Embryonic facial prominence (tissue), 1 donor: ENCODE measurements around the gene RASAL1.
A peak's percentile ranks its signal among the peaks of the same experiment; 100 is the strongest.

Experiments
- DNase-seq: peaks from one replicate; pipeline ENCODE4 v3.0.0-alpha.2; 2016; ENCODE audit errors: extremely low spot score

The RASAL1 gene

GRCh38 chr12:113135178-113136127 is at the start of gene RASAL1:
RASAL1 (minus strand) TSS chr12:113135761; CDS start chr12:113135462, 299 bp downstream.
- DNase-seq, result no peak

GRCh38 chr12:113184900-113185179 is 49.3 kb upstream of the RASAL1 start:
- peak; percentile 58 for DNase-seq

GRCh38 chr12:113184098-113184899 is 48.7 kb upstream of the RASAL1 start:
- no peak for DNase-seq

- no peak for DNase-seq
Measured at GRCh38 chr12:113183030-113183589, 47.5 kb upstream of the RASAL1 start.

GRCh38 chr12:113181975-113182374 is 46.4 kb upstream of the RASAL1 start:
- DNase-seq, result no peak

- no peak for DNase-seq
Measured at GRCh38 chr12:113180333-113180732, 44.8 kb upstream of the RASAL1 start.

GRCh38 chr12:113179023-113179422 is 43.5 kb upstream of the RASAL1 start:
- no peak for DNase-seq

- peak; percentile 25 for DNase-seq
Measured at GRCh38 chr12:113174461-113175384, 39.2 kb upstream of the RASAL1 start.

GRCh38 chr12:113173081-113173698 is 37.6 kb upstream of the RASAL1 start:
- DNase-seq, result no peak

- no peak for DNase-seq
Measured at GRCh38 chr12:113172185-113172584, 36.6 kb upstream of the RASAL1 start.

GRCh38 chr12:113171543-113171942 is 36.0 kb upstream of the RASAL1 start:
- no peak for DNase-seq

- no peak for DNase-seq
Measured at GRCh38 chr12:113170926-113171325, 35.4 kb upstream of the RASAL1 start.

- no peak for DNase-seq
Measured at GRCh38 chr12:113170457-113170856, 34.9 kb upstream of the RASAL1 start.

GRCh38 chr12:113169697-113170096 is 34.1 kb upstream of the RASAL1 start:
- no peak for DNase-seq

GRCh38 chr12:113167868-113168267 is 32.3 kb upstream of the RASAL1 start:
- no peak for DNase-seq

GRCh38 chr12:113165521-113166450 is 30.2 kb upstream of the RASAL1 start:
- no peak for DNase-seq

- DNase-seq, result no peak
Measured at GRCh38 chr12:113164014-113164413, 28.5 kb upstream of the RASAL1 start.

- DNase-seq, result no peak
Measured at GRCh38 chr12:113163030-113163360, 27.4 kb upstream of the RASAL1 start.

- DNase-seq, result no peak
Measured at GRCh38 chr12:113162102-113163029, 26.8 kb upstream of the RASAL1 start.
